Activated CD4-positive, alpha-beta memory T cell treated with anti-CD3 and anti-CD28 coated beads for 36 hours (primary cell): Measurements from ENCODE around the gene ALDH3B2. TPM values are rescaled to one million over a fixed set of nuclear protein-coding genes. Genes with fewer than 3 reads are reported as not detected.
"Not testable (repeated sequence)": the region's sequence is repeated elsewhere in the genome, so short reads cannot be mapped to it uniquely, and the experiment has no call there.

Experiments used
- CTCF ChIA-PET: fragments of 350-600 bp; sonication (Branson Sonifier 250); formaldehyde crosslinking; loops from one replicate; lab custom pipeline; 2021; ENCODE audit warnings: antibody characterized with exemption, inconsistent platforms; lab: Charles Lee
- POLR2A ChIA-PET: fragments of 350-600 bp; sonication (Branson Sonifier 250); formaldehyde crosslinking; loops from one replicate; lab custom pipeline; 2021; ENCODE audit warnings: antibody characterized with exemption; lab: Charles Lee
- DNase-seq: peaks from one replicate; pipeline ENCODE4 v3.0.0-alpha.2; 2020
- H3K27ac Mint-ChIP-seq: one replicate; pipeline ENCODE4 v1.8.0; 2021; ENCODE audit warnings: mixed read lengths
- H3K27me3 Mint-ChIP-seq: one replicate; pipeline ENCODE4 v1.8.0; 2021; ENCODE audit warnings: mixed read lengths
- H3K36me3 Mint-ChIP-seq: one replicate; pipeline ENCODE4 v1.8.0; 2021; ENCODE audit warnings: mixed read lengths
- H3K4me1 Mint-ChIP-seq: one replicate; pipeline ENCODE4 v1.8.0; 2021; ENCODE audit warnings: low read depth, mixed read lengths
- H3K4me3 Mint-ChIP-seq: one replicate; pipeline ENCODE4 v1.8.0; 2021; ENCODE audit warnings: mild to moderate bottlenecking, mixed read lengths
- H3K9me3 Mint-ChIP-seq: one replicate; pipeline ENCODE4 v1.8.0; 2021; ENCODE audit warnings: mixed read lengths
- intact Hi-C: fragments of 100-400 bp; cut with micrococcal nuclease; formaldehyde crosslinking; loops from one replicate; pipeline ENCODE4 v1.15.1; 2023
- total RNA-seq, 2 experiments: library from RNA; stranded (reverse); gene quantifications; one replicate each; pipeline ENCODE4 v1.2.3, GENCODE V29; 2021

The ALDH3B2 gene
- total RNA-seq, 2 experiments from 2014 or later: not detected

GRCh38 chr11:67621928-67622327, 52.5 kb downstream of the ALDH3B2 start:
- POLR2A ChIA-PET, CTCF ChIA-PET, intact Hi-C loops, H3K27me3 Mint-ChIP-seq, H3K4me3 Mint-ChIP-seq, H3K4me1 Mint-ChIP-seq, H3K36me3 Mint-ChIP-seq, H3K27ac Mint-ChIP-seq, H3K9me3 Mint-ChIP-seq, DNase-seq: not testable (repeated sequence)

- H3K4me1 Mint-ChIP-seq, H3K9me3 Mint-ChIP-seq, H3K27me3 Mint-ChIP-seq, intact Hi-C loops, H3K4me3 Mint-ChIP-seq, H3K27ac Mint-ChIP-seq, H3K36me3 Mint-ChIP-seq, DNase-seq: not testable (repeated sequence)
- CTCF ChIA-PET: interaction anchor here (1.9 kb wide), 1 partner anchor 9 kb away, joined by 5 read pairs; the partner anchor contains the start of gene NUDT8
- POLR2A ChIA-PET: interaction anchor here (0.7 kb wide), 1 partner anchor 12 kb away, joined by 3 read pairs; no protein-coding TSS in a partner anchor
Observed at GRCh38 chr11:67620621-67621020, 53.8 kb downstream of the ALDH3B2 start.

DNA sequence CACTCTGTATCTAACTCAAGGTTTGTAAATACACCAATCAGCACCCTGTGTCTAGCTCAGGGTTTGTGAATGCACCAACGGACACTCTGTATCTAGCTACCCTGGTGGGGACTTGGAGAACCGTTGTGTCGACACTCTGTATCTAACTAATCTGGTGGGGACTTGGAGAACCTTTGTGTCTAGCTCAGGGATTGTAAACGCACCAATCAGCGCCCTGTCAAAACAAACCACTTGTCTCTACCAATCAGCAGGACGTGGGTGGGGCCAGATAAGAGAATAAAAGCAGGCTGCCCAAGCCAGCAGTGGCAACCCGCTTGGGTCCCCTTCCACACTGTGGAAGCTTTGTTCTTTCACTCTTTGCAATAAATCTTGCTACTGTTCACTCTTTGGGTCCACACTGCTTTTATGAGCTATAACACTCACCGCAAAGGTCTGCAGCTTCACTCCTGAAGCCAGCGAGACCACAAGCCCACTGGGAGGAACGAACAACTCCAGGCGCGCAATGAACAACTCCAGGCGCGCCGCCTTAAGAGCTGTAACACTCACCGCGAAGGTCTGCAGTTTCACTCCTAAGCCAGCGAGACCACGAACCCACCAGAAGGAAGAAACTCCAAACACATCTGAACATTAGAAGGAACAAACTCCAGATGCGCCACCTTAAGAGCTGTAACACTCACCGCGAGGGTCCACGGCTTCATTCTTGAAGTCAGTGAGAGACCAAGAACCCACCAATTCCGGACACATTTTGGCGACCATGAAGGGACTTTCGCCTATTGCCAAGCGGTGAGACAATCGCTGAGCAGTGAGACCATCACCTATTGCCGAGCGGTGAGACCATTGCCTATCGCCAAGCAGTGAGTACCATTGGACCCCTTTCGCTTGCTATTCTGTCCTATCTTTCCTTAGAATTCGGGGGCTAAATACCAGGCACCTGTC, 54.5 kb downstream of the ALDH3B2 start:
- H3K9me3 Mint-ChIP-seq, intact Hi-C loops, H3K36me3 Mint-ChIP-seq, H3K27ac Mint-ChIP-seq, H3K4me1 Mint-ChIP-seq, H3K27me3 Mint-ChIP-seq, H3K4me3 Mint-ChIP-seq, DNase-seq: not testable (repeated sequence)
- ChIA-PET POLR2A (interaction anchor here (0.7 kb wide), 1 partner anchor 11 kb away, joined by 3 read pairs; no protein-coding TSS in a partner anchor), CTCF (interaction anchor here (1.9 kb wide), 1 partner anchor 10 kb away, joined by 5 read pairs; the partner anchor contains the start of gene NUDT8)

- CTCF ChIA-PET: interaction anchor here (1.6 to 1.9 kb wide), 2 partner anchors 11 kb away, joined by 5 read pairs; partner anchors contain the start of gene NUDT8
- DNase-seq, H3K36me3 Mint-ChIP-seq, POLR2A ChIA-PET, H3K9me3 Mint-ChIP-seq, intact Hi-C loops, H3K27ac Mint-ChIP-seq, H3K27me3 Mint-ChIP-seq, H3K4me3 Mint-ChIP-seq: not testable (repeated sequence)
- H3K4me1 Mint-ChIP-seq: peaks cover 10% of the 10 kb centered on the region
Observed at GRCh38 chr11:67618901-67619659, 55.3 kb downstream of the ALDH3B2 start.

DNA sequence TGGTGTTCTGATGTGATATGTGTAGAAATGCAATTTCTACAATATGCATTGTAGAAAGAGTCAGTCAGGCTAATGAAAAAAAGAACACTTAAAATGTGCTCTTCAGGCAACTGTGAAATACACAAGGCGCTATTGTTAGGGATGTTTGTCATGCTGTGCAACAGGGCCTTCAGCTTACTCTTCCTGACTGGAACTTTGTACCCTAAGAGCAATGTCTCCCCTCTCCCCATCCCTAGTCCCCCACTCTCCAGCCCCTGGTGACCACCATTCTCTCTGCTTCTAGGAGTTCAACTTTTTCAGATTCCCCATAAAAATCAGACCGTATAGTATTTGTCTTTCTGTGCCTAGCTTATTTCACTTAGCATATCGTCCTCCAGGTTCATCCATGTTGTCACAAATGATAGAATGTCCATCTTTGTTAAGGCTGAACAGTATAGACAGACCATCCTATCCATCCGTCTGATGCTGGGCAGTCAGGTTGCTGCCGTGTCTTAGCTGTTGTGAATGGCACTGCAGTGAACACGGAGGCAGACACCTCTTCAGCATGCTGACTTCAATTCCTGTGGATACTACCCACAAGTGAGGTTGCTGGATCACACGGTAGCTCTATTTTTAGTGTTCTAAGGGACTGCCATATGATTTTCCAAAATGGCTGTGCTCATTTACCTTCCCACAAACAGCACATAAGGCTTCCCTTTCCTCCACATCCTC, 57.0 kb downstream of the ALDH3B2 start:
- intact Hi-C loops: no loop called here
- no peak overlapping the region for H3K4me3 Mint-ChIP-seq
- ChIA-PET POLR2A (interaction anchor here (1.2 kb wide), 1 partner anchor 13 kb away, joined by 3 read pairs; no protein-coding TSS in a partner anchor), CTCF (interaction anchor here (0.8 to 4.2 kb wide), 7 partner anchors 10 to 266 kb away, joined by 3 to 24 read pairs (median 3); partner anchors contain the start of gene NUDT8)
- H3K27me3 Mint-ChIP-seq: no peaks in the 10 kb centered on the region
- H3K36me3 Mint-ChIP-seq: no peaks in the 10 kb centered on the region
- H3K27ac Mint-ChIP-seq: no peak overlapping the region
- peaks cover 23% of the 10 kb centered on the region for H3K4me1 Mint-ChIP-seq
- no peak for DNase-seq
- no peaks in the 10 kb centered on the region for H3K9me3 Mint-ChIP-seq

DNA sequence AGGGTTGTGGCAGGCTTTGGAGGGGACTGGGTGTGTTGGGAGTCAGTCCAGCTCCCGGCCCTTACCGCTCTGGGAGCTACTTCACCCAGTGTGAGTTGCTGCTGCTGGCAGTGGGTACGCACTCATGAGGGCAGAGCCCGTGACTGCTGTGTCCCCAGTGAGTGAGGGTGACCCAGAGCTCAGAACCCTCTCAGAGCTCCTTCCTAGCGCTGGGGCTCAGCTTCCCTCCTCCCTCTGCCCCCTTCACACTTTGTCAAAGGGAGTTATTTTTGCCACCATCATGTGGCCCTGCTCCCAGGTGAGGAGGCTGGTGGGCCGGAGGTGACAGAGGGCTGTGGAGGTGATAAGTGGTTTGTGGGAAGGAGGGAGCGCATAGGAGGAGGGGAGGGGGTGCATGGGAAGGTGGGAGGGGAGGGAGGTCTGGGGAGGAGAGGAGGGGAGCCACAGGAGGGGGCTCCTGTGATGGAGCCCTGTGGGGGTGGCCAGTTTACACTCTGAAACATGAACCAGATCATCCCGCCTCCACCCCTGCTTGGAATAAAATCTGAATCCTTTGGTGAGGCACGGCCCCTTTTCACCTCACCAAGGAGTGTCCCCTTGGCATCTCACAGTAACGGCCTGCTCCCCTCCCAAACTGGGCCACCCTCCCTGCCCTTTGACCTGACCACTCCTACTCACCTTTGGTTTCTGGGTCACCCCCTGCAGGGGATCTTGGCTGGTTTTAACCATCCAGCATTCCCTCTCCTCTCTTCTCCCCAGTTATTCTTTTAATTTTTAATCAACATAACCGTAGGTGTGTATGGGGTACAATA, 57.8 kb downstream of the ALDH3B2 start:
- DNase-seq: no peak
- intact Hi-C loops: no loop called here
- H3K4me3 Mint-ChIP-seq: no peak overlapping the region
- peaks cover 24% of the 10 kb centered on the region for H3K4me1 Mint-ChIP-seq
- POLR2A ChIA-PET: interaction anchor here (1.2 kb wide), 1 partner anchor 14 kb away, joined by 3 read pairs; no protein-coding TSS in a partner anchor
- H3K27ac Mint-ChIP-seq: no peak overlapping the region
- no peaks in the 10 kb centered on the region for H3K9me3 Mint-ChIP-seq
- no peaks in the 10 kb centered on the region for H3K27me3 Mint-ChIP-seq
- CTCF ChIA-PET: interaction anchor here (0.8 to 4.9 kb wide), 6 partner anchors 10 to 231 kb away, joined by 3 to 59 read pairs (median 4); partner anchors contain the start of gene NUDT8
- H3K36me3 Mint-ChIP-seq: peaks cover 3% of the 10 kb centered on the region

DNA sequence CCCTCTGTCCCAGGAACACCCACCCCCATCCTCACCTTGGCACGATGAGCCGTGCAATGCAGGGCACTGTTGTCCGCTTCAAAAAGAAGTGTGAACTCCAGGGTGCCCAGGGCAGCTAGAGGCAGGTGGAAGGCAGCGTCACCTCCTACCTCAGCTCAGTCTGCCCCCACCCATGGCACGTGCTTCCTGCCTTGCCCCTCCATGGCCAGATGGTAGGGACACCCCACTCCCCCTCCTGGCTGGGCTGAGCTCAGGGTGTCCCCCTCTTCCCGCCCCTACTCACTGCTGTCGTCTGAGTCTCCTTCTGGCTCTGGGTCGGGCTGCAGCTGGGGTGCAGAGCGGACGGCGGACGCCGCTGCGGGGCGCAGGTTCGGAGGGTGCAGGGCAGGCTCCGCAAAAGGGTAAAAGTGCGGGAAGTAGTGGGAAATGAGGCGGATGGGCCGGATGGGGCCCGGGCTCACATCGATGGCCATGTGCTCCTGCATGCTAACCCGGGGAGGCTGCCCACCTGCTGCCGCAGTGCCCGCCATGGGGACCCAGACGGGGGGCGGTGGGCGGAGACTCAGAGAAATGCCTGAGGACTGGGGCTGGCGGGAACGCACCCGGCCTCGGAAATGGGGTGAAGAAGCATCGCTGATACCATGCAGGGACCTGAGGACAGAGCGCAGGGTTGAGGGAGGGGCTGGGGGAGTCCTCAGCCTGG, 58.5 kb downstream of the ALDH3B2 start:
- Mint-ChIP-seq H3K4me3 (peak overlapping the region; percentile 29), H3K27me3 (no peaks in the 10 kb centered on the region), H3K36me3 (peaks cover 4% of the 10 kb centered on the region), H3K27ac (no peak overlapping the region), H3K9me3 (no peaks in the 10 kb centered on the region), H3K4me1 (peaks cover 24% of the 10 kb centered on the region)
- intact Hi-C loops: loop anchor here (2.0 kb wide), 1 partner anchor 13 kb away; the partner anchor contains the start of gene NUDT8
- POLR2A ChIA-PET: interaction anchor here (0.6 to 0.8 kb wide), 2 partner anchors 13 to 47 kb away, joined by 3 to 7 read pairs; partner anchors contain the start of gene NUDT8
- DNase-seq: no peak
- CTCF ChIA-PET: interaction anchor here (1.1 to 4.9 kb wide), 3 partner anchors 10 to 44 kb away, joined by 3 to 59 read pairs (median 24); partner anchors contain the start of gene NUDT8

DNA sequence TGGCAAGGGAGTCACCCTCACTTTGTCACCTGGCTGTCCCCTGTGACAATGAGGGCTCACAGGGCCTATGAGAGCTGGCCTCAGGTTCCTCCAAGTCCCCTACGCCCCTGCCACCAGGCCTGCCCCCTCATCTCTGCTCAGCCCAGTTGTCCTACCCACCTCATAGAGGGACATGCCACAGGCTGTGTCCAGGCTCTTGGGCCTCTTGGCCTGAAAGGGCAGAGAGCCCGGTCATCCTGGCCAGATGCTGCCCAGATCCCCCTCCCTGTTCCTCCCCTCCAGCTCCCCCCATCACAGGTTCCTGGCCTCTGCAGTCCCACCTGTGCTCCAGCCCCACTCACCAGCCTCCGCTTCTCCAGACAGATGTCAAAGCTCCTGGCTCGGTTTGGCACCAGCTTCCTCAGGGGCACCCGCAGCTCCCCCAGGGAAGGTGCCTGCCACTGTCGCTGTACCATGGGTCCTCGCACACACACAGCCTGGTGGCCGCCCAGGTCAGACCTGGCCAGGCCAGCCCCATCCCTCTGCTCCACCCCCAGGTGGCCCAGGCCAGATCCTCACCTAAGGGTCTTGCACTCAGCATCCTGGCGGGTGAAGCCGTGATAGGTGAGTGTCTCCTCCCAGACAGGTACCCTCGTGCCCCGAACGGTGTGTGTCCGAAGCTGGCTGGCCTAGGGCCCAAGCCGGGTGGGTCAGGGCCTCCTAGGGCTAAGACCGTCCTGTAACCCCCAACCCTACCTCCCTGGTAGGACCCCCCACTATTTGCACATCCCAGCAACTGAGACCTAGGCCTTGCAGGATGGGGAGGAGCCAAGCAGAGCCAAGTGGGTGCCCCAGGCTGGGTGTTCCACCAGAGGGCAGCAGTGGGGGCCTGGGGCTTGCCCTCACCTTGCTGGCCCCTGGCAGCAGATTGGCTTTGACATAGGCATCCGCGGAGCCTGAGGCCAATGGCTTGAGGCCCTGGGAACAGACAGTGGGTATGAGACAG, 59.4 kb downstream of the ALDH3B2 start:
- CTCF ChIA-PET: interaction anchor here (0.9 to 4.9 kb wide), 11 partner anchors 10 to 264 kb away, joined by 3 to 59 read pairs (median 4); partner anchors contain the start of gene NUDT8
- no peaks in the 10 kb centered on the region for H3K27me3 Mint-ChIP-seq
- peaks cover 24% of the 10 kb centered on the region for H3K4me1 Mint-ChIP-seq
- H3K4me3 Mint-ChIP-seq: peak overlapping the region; percentile 79
- peak overlapping the region; percentile 98 for H3K27ac Mint-ChIP-seq
- POLR2A ChIA-PET: interaction anchor here (0.6 to 1.8 kb wide), 10 partner anchors 12 to 589 kb away, joined by 3 to 17 read pairs (median 3); partner anchors contain the start of genes NUDT8 and PPP1CA
- DNase-seq: peak; percentile 81
- H3K9me3 Mint-ChIP-seq: no peaks in the 10 kb centered on the region
- peaks cover 11% of the 10 kb centered on the region for H3K36me3 Mint-ChIP-seq
- intact Hi-C loops: loop anchor here (2.0 kb wide), 1 partner anchor 14 kb away; the partner anchor contains the start of gene NUDT8
